HG02610 (cell line): ENCODE measurements around the gene MTMR10.

Experiments used
- ATAC-seq: cut with Tn5 transposase; IDR thresholded peaks from one replicate; pipeline ENCODE4 v1.9.1; 2021; ENCODE audit warnings: mild to moderate bottlenecking, moderate library complexity; ENCODE audit not compliant: unreplicated experiment

Gene MTMR10, protein sequence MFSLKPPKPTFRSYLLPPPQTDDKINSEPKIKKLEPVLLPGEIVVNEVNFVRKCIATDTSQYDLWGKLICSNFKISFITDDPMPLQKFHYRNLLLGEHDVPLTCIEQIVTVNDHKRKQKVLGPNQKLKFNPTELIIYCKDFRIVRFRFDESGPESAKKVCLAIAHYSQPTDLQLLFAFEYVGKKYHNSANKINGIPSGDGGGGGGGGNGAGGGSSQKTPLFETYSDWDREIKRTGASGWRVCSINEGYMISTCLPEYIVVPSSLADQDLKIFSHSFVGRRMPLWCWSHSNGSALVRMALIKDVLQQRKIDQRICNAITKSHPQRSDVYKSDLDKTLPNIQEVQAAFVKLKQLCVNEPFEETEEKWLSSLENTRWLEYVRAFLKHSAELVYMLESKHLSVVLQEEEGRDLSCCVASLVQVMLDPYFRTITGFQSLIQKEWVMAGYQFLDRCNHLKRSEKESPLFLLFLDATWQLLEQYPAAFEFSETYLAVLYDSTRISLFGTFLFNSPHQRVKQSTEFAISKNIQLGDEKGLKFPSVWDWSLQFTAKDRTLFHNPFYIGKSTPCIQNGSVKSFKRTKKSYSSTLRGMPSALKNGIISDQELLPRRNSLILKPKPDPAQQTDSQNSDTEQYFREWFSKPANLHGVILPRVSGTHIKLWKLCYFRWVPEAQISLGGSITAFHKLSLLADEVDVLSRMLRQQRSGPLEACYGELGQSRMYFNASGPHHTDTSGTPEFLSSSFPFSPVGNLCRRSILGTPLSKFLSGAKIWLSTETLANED

DNA sequence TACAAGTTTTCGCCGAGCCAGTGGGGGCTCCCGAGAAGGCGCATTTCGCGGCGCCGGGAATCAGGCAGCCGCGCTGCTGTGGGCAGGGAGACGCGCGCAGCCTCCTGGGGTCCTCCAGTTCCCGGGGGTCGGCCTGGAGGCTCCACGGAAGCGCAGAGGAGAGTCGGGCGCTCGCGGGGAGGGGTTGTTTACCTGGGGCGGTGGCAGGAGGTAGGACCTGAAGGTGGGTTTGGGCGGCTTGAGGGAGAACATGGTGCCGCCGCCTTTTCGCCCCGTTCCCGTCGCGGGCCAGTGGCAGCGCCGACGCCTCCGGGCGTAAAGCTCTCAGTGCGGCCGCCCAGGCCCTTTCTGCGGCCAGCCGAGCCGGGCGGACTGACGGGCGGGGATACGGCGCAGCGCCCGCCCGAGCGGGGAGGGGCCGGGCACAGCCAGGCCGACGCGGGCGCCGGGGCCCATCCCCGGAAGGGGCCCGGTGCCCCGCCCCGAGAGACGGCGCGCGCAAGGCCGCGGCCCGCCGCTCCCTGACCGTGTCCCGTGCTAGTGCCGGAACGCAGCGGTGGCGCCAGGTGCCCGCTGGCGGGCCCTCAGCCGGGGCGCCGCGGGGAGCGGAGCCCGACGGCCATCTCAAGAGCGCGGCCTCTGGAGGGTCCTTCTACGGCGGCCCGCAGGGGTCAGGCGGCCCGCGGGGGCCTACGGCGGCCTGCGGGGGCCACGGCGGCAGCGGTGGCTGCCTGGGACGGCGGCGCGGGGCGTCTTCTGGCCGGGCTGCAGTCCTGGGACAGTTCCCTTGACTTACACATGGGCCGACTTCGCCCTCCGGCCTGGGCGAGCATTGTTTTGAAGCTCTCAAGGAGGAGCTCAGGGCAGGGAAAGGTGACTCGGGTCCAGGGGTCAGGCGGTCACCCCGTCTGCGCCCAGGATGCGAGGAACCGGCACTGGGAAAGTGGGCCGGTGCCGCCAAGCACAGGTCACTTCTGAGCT is at the start of gene MTMR10:
Gene MTMR10 (minus strand): TSS at position 374 of the 981 bp plus-strand sequence. CDS start 122 bp downstream, at position 252.
- peak; percentile 85 for ATAC-seq

DNA sequence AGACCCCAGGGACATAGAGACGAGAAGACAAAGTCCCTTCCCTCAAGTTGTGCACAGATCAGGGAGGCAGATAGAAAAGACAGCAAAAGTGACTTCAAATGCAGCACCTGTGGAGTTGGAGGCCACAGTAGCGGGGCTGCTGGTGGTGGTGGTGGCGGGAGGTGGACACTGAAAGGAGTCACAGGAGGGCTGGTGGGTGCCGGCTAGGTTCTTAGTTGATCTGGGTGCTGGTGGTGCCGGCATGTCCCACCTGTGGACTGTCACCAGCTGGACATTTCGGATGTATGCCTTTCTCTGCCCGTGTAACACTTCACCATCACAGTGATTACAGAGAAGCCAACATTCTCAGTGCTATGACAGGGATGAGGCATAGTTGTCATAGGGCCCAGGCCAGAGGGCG is 49.2 kb upstream of the MTMR10 start:
- no peak for ATAC-seq

DNA sequence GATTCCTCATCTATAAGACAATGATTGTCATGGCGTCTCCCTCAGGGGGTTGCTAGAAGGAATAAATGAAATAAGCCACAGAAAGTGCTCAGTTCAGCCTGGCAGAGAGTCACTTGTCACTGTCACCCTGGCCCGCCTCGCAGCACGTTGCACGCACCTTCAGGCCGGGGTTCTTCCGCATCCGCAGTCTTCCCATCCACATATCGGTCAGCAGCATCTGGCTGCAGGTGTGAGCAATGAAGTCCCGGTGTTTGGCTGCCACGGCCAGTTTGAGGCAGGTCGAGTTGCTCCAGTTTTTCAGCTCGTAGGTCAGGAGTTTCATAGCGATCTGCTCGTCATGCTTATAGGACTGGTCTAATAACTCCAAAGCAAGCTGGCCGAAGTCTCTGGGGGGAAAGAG is 48.5 kb upstream of the MTMR10 start:
- no peak for ATAC-seq

DNA sequence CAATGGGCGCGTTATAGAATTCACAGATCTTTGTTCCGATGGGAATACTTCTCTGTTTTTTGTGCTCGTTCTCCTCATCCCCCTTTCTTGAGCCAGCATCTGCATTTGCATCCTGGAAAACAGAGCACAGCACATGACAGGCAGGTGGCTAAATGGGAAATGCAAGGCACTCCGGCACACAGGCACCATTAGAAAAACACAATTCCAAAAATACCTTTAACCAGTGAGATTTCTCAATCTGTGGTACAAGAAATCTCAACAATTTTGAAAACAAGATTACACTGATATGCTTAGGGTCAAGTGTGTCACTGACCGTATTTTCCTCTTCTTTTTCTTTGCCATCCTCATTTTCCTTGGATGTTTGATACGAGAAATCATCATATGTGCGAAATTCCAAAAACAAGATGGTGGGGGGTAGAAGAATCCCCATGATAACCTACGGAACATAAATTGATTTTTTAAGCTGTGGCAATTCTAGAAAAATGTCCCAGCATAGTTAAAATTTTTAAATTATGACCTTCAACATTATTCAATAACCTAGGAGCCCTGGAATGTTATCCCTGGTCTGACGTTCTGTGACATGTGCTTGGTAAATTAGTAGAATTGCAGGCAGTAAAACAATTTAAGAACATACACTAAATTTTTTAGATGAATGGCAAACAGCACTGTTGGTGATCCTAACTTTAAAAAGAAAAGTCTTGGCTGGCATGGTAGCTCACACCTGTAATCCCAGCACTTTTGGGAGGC is 46.5 kb upstream of the MTMR10 start:
- no peak for ATAC-seq

DNA sequence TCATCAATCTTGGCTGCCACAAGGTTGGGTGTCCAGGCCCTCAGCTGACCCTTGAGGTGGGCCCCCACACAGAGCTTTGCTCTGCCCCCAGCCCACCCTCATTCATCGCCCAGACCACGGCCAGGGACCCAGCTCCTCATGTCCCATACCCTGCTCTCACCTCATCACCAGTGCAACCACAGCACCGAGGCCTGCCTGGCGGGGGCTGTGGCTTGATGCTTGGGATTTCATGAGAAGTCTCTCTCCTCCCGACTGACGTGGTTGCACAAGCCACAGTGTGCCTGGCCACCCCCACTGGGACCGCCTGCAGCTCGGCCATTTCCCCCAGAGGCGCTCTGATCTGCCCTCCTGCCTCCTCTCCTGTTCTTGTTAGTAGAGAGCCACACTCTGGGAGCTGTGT is 45.4 kb upstream of the MTMR10 start:
- ATAC-seq, result no peak

DNA sequence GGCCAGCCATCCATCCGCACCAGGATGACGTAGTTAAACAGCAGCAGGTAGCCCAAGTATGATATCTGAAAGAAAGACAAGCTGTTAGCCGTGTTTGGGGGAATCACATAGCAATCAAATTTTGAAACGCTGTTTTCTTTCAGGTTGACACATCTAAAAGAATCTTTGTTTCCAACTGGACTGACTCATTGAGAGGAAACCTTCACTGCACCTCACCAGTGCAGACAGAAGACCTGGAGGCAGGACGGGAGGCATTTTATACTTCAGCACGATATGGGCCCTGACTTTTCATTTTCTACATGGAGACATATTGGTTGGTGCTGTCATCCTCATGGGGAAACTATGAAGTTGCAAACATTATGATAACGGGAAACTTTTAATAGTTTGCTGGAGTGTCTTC is 44.2 kb upstream of the MTMR10 start:
- no peak for ATAC-seq

DNA sequence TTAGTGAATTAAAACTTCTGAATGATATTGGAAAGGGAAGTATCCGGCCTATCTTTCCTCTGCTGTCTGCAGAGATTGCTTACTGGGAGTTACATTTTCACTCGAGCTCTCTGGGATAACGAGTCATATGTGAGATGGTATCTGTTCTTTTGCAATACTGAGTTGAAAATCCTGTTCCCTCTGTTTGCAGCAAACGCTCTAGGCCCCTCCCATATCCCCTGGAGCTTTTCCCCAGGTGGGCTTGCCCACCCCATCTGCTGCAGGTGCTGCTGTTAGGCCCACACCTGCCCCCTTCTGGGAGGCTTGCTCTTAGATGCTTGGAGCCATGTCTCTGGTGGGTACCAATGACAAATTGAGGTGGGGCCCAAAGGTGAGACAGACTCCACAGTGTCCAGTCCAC is 42.7 kb upstream of the MTMR10 start:
- no peak for ATAC-seq

DNA sequence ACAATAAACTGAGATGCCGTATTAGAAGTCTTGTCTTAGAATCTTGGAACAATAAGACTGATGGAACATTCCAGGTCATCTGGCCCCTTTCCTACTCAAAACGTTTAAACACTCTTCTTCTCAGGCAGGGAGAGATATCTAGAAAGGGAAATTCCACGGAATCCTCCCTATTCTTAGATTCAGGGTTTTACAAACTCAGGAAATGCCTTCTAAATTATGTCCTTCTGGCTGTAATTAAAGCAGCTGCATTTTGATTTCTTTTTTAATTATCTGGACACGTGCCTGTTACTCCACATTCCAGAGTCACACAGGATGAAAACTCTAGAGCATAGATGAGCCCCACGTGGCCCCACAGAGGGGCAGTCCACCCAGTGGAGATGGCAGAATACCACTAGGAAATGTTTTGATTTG is 41.5 kb upstream of the MTMR10 start:
- ATAC-seq, result no peak

DNA sequence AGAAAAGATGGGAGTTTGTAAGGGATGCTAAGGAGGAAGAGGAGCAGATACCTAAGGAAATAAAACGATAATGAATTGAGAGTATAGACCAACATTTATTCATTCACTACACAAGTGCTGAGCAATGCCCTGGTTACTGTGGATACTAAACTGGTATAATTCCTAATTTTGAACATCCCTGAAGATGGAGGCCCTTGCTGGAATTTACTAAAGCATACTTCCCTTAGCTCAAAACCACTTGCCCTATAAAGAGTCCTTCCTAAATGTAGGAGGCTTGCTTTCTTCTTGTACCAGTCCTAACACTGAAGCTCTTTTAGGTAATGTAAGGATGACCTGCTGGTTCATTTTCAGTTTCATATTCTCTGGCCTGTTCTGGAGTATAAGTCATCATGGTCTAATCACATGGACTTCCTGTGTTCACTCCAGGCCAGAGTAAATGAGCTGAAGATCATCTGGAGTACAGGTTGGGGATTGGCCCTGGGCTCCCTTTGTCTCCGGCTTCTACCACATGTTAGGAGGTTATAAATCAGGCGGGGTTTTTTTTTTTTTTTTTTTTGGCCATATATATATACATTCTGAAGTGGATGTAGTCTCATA is 40.1 kb upstream of the MTMR10 start:
- peak; percentile 82 for ATAC-seq

DNA sequence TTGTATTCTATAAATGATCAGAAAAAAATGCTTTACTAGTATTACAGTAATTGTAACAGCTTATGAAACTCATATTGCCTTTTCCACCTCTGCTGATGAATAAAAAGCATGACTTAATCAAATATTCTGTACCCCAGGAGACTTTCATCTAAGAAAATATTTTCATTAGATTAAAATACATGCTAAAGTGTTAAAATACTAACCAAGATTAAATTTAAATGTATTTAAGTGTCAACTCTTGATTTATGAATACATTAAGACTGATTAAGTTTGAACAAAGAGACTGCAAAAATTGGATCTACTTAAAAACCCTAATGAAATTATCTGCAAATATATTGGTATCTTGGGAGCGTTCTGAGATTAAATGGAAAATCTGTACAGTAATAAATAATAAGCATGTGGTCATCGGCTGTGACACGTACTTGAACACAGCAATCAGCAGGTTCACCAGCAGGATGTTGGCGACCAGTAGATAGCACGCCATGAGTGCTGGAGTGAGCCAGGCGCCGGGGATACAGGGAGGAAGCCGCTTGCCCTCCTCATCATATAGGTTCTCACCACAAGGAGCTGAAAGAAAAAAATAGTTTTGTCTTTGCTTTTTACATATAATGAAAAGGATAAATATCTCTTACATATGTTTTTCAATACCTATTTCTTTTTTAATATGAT is 36.6 kb upstream of the MTMR10 start:
- no peak for ATAC-seq

DNA sequence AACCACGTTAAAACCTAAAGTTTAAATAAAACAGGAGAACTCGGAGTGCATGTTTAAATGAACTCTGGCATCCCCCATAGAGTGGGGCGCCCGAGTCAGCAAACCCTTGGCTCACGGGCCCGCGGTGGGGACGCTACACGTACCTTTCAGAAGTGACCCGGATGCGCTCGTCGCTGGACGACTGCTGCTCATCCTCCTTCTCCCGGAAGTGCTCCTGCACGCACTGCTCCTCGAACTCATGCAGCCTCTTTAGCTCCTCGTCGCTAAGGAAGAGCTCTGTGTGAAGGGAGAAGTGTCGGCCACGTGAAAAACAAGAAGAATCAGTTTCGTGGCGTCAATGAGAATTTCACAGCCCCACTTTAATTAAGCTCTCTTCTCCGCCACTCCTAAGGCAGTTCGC is 34.6 kb upstream of the MTMR10 start:
- ATAC-seq, result no peak

DNA sequence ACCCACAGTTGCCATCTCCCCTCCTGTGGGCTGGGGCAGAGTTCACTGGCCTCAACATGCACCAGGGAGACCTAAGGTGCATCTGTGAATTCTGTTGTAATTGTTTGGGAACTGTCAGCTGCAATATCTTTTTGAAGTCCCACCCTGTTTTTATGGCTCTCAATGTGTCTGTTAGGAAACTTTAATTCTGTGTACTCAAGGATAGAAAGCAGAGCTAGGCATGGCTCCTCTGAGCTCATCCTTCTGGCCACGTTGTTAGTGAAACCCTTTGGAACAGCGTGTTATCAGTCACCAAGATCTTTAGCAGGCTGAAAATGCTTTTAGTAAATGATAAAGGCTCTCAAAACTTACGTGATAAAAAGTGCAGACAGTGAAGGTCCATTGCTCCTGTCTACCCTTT is 33.6 kb upstream of the MTMR10 start:
- no peak for ATAC-seq

DNA sequence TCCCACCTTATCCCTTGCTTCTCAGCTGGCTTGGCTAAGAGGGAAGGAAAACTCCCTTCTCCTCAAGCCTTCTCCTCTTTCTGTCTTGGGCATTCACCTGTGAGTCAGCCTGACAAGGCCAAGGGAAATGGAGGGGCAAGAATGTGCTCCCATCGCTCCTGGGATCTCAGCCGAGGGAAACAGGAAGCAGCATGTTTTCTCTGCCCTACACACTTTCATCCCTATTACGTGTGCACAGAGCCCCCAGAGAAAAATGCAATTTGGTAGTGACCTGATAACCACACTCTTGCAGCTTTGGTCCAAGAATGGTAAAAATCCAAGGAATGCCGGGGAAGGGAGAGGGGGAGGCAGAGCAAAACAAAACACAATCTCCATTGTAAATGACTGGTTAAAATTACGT is 32.9 kb upstream of the MTMR10 start:
- no peak for ATAC-seq

DNA sequence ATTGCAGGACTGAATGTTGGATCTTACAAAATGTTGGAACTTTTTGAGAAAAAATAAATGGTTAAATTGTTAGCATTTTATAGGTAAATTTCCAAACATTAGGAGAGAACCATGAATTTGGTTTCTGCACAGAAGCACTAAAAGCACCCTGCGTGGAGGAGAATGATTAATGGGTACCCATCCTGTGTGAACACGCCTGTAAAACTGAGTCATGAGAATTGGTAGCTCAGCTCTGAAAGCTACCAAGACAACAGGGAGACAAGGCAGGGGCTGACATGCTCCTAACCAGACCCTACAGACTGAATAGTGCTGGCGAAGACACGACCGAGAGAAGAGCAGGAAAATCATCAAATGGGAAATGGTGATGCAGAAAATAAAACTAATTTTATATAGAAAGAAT is 32.4 kb upstream of the MTMR10 start:
- ATAC-seq, result no peak

DNA sequence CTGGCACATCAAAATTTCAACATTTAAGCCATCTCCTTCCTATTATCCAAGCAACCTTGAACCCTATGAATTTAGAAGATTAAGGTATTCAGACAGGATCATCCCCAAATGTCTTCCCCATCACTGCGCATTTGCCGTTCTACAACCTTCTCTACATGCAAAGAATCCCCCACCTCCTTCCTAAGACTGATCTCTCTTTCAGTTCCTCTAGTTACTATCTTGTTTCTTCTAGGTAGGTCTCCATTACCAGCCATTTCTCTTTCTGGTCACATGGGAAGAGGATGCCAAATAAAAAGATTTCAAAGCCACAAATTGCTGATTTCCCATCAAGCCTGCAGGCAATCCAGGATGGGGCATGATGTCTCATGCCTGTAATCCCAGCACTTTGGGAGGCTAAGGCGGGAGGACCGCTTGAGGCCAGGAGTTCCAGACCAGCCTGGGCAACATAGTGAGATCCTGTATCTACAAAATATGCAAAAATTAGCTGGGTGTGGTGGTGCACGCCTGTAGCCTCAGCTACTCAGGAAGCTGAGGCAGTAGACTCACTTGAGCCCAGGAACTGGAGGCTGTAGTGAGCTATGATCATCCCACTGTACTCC is 29.7 kb upstream of the MTMR10 start:
- ATAC-seq, result no peak

DNA sequence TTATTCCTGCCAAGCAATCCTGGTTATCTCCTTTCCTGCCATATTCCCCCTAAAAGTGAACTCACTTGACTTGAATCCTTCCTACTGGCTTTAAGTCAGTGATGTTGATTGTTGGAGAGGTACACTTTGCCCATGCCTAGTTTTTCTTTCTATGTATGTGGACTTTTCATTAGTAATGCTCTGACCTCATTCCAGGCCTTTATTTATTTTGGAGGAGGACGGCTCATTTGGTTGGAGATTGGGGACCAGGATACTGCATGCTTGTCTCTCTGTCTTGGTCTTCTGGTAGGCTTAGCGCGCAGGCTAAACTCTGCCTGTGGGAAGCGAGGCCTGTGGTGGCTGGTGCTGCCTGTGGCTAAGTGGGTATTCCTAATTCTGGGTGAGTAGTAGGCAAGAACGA is 29.1 kb upstream of the MTMR10 start:
- ATAC-seq, result no peak

DNA sequence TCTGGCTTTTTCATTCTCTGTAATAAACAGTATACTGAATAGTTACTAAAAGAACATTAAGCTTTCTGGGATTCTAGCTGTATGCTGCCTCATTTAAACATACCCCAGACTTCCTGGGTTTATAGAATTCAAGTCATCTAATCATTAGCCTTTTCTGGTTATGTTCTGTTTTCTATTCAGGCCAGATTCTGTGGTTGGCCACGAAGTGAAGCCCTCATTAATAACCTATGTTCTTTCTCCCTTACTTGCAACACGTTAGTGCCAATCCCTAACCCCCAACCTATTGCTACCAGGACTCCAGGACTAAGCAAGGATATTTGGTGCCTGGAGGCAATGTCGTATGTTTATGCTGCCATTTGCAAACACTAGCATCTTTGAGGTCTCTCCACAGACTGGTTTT is 28.6 kb upstream of the MTMR10 start:
- no peak for ATAC-seq

DNA sequence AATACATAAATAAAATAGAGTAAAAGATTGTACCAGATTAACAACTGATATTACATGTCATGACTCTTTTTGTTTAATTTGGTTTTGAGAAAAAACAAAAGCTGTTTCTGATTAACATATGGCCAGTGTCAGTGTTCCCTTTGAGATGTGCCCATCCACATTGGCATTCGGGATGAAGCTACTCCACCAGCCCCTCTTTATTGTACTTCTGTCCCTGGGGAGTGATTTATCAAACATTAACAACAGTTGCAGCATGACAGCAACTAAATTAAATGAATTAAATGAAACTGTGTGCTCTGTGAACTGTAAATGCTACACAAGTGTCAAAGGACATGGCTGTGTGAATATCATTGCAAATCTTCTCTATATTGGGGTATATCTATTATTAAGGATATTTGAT is 25.9 kb upstream of the MTMR10 start:
- no peak for ATAC-seq

DNA sequence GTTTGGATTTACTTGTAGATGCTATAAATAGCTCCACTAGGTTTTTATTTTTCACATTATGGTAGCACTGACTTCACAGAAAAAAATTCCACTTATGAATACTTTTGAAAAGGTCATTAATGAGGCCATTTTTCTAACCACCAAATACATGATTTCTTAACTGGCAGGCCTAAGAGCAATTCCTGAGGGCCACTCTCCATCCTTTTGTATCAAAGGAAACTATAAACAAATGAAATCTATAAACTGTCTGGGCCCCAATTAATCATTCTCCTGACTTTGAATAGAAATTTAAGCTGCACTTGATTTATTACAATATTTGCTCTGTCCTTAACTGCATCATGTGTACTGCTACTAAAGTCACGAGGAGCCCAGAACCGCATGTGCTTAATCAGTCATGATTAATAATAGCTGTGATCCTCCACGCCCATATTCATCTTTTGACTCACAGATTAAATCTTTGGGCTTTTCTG is 25.1 kb upstream of the MTMR10 start:
- ATAC-seq, result no peak
